Transverse colon (tissue), 4 donors: Measurements from ENCODE around the gene REEP6.

Experiments used
- CTCF ChIP-seq, 5 experiments: fragments of 200-600 bp in 3 of 5; fragments of 450-650 bp in 2 of 5; sonication (generic) in 3 of 5; IDR thresholded peaks; 1 replicate in 2 of 5; 2 replicates in 3 of 5; pipeline ENCODE4 v1.5.1; 2016 to 2017; ENCODE audit warnings: antibody characterized with exemption in 5 of 5, inconsistent platforms in 3 of 5, mild to moderate bottlenecking in 2 of 5, moderate library complexity in 1 of 5
- EP300 ChIP-seq: sonication (generic); formaldehyde crosslinking; IDR thresholded peaks from one replicate; pipeline ENCODE4 v1.6.1; 2017; ENCODE audit warnings: antibody characterized with exemption, low read depth
- POLR2A ChIP-seq: fragments of 450-650 bp; IDR thresholded peaks from one replicate; pipeline ENCODE4 v1.6.1; 2016; ENCODE audit warnings: antibody characterized with exemption, mild to moderate bottlenecking, moderate library complexity
- POLR2AphosphoS5 ChIP-seq, 3 donors: sonication (generic); formaldehyde crosslinking; IDR thresholded peaks; one replicate each; pipeline ENCODE4 v1.6.1; 2016; ENCODE audit warnings: antibody characterized with exemption in 3 of 3

- TF ChIP-seq CTCF (IDR thresholded peaks at IDR 0.05) (no peak), POLR2AphosphoS5 (IDR thresholded peaks at IDR 0.05) (no peak), EP300 (no peak), POLR2A (no peak)
Measured at GRCh38 chr19:1481224-1481892, 9.6 kb upstream of the REEP6 start.
